WERI-Rb-1 (cell line): ENCODE results near the gene MED10.
"Not testable (repeated sequence)": the region's sequence is repeated elsewhere in the genome, so short reads cannot be mapped to it uniquely, and the experiment has no call there.

ENCODE experiments used
- DNase-seq: peaks from one replicate; pipeline ENCODE4 v3.0.0-alpha.2; 2020
- H3K27ac ChIP-seq: fragments of 250-450 bp; sonication (Bioruptor Pico); 2 replicates; pipeline ENCODE4 v1.5.1; 2020; ENCODE audit warnings: mild to moderate bottlenecking, moderate library complexity
- H3K27me3 ChIP-seq: fragments of 250-450 bp; sonication (Bioruptor Pico); 2 replicates; pipeline ENCODE4 v1.5.1; 2021; ENCODE audit warnings: mild to moderate bottlenecking, low read depth, moderate library complexity; ENCODE audit not compliant: insufficient read depth, severe bottlenecking
- H3K36me3 ChIP-seq: fragments of 250-450 bp; sonication (Bioruptor Pico); 2 replicates; pipeline ENCODE4 v1.5.1; 2020; ENCODE audit warnings: mild to moderate bottlenecking, moderate library complexity
- H3K4me3 ChIP-seq: 2 replicates; pipeline ENCODE4 v1.5.1; 2011; ENCODE audit warnings: low read depth, mild to moderate bottlenecking, control low read depth, low read length
- H3K9me3 ChIP-seq: fragments of 250-450 bp; sonication (Bioruptor Pico); 2 replicates; pipeline ENCODE4 v1.5.1; 2021; ENCODE audit warnings: mild to moderate bottlenecking, moderate library complexity; ENCODE audit not compliant: severe bottlenecking
- TF ChIP-seq, protein P1 (sequence below): IDR thresholded peaks from 2 replicates; pipeline ENCODE4 v1.5.1; 2011; ENCODE audit warnings: low read depth, mild to moderate bottlenecking, control low read depth, inconsistent platforms, low read length

The MED10 gene

DNA sequence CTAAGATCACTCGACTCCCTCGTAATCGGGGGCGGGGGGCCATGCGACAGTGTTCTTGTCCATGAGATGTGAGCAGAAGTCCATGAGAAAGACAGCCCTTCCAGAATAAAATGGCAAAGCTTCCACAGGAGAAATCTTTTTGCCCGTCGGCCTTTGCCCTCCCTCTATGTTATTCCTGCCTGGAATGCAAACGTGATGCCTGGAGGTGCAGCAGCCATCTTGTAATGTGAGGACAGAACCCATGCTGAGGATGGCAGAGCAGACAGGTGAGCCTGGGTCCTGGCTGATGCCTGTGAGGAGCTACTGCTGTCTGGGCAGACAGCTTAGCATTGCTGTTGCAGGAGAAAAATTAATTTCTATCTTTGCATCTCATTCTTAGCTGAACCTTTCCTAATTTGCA, 17.2 kb downstream of the MED10 start:
- TF ChIP-seq, protein P1, sequence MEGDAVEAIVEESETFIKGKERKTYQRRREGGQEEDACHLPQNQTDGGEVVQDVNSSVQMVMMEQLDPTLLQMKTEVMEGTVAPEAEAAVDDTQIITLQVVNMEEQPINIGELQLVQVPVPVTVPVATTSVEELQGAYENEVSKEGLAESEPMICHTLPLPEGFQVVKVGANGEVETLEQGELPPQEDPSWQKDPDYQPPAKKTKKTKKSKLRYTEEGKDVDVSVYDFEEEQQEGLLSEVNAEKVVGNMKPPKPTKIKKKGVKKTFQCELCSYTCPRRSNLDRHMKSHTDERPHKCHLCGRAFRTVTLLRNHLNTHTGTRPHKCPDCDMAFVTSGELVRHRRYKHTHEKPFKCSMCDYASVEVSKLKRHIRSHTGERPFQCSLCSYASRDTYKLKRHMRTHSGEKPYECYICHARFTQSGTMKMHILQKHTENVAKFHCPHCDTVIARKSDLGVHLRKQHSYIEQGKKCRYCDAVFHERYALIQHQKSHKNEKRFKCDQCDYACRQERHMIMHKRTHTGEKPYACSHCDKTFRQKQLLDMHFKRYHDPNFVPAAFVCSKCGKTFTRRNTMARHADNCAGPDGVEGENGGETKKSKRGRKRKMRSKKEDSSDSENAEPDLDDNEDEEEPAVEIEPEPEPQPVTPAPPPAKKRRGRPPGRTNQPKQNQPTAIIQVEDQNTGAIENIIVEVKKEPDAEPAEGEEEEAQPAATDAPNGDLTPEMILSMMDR: no peak
- Histone ChIP-seq H3K36me3 (no peaks in the 10 kb centered on the region), H3K4me3 (no peak overlapping the region), H3K27ac (no peak overlapping the region), H3K27me3 (no peaks in the 10 kb centered on the region), H3K9me3 (peaks cover 7% of the 10 kb centered on the region)
- DNase-seq: no peak

DNA sequence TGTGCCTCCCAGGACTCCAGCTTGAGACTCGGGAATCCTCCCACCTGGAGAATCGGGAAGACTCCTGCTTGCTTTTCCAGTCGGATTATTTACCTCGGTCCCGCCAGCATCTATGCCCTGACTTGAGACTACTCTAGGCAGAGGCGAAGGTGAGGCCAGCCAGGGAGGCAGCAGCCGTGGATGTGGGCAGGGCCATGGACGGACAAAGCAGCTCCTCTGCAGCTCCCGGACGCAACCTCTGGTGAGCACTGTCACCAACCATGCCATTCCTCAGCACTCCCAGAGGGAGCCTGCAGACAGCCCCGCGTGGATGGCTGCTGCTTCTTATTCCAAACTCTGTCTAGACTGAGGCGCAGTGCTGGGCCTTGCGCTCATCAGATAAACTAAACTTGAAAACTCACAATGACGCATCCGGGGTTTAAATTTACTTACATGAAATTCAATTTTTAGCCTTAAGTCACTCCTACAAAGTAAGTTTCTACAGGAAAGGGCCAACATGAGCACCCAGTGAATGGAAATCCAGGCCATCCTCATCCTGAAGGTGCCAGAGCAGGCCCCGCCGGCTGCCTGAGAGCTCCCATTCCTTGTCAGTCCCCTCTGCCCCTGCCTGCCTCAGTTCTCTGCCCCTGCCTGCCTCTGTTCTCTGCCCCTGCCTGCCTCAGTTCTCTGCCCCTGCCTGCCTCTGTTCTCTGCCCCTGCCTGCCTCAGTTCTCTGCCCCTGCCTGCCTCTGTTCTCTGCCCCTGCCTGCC, 17.8 kb downstream of the MED10 start:
- H3K4me3 ChIP-seq: no peak overlapping the region
- no peak for DNase-seq

DNA sequence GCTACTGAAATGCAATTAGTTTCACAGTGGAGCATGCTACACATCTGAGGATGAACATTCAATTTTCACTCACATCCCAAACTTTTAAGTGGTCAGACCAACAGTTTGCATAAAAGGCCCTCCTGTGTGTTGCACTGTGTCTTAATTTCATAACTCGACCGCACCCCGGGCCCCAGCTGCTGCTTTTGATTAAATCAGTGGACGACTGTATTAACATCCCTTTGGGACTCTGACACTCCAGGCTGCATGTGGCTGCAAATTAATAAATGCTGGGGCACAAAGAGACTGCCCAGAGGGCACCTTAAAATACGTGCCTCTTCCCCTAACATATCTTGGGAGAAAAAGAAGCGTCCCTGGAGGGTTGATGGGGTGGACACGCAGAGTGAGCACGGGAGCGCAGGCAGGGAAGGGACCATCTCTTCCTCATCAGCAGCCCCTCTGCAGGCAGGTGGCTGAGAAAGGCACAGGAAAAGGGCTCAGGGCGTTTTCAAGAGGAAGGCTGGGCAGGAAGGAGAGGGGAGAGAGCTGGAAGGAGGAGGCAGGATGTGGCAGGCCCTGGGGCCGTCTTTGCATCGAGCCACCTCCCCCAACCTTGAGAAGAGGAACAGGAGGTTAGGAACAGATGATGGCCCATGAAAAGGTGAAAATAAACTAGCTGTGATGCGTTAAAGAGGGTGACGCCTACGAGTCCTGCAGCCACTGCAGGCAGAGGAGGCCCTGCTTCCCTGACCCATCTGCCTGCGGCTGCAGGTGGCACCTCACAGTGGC, 18.6 kb downstream of the MED10 start:
- Histone ChIP-seq H3K4me3 (no peak overlapping the region), H3K9me3 (peaks cover 7% of the 10 kb centered on the region), H3K27me3 (peaks cover 5% of the 10 kb centered on the region), H3K27ac (no peak overlapping the region), H3K36me3 (no peaks in the 10 kb centered on the region)
- TF ChIP-seq, protein P1: no peak
- no peak for DNase-seq

More for the DNA sequence above, 17.8 kb downstream of the MED10 start:
- Histone ChIP-seq H3K27me3 (no peaks in the 10 kb centered on the region), H3K27ac (no peak overlapping the region), H3K9me3 (peaks cover 7% of the 10 kb centered on the region), H3K36me3 (no peaks in the 10 kb centered on the region)
- TF ChIP-seq, protein P1: no peak

DNA sequence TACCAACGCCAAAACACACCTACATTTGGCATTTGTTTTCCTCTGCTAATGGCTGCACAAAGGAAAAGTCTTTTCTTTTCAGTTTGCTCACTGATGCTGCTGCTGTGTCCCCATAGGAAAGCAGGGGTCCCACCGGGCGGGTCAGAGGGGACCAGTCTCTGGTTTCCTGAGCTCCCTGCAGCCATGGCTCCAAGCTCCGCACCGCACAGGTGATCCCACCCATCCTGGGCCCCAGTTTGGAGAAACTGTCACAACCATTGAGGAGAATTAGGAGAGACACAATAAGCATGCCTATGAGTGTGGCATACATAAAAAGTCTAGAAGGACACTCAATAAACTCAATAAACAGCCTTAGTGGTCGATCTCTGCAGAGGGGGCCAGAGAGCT, 19.9 kb downstream of the MED10 start:
- DNase-seq: no peak
- H3K27ac ChIP-seq: no peak overlapping the region
- H3K9me3 ChIP-seq: peaks cover 4% of the 10 kb centered on the region
- H3K36me3 ChIP-seq: no peaks in the 10 kb centered on the region
- peaks cover 13% of the 10 kb centered on the region for H3K27me3 ChIP-seq
- H3K4me3 ChIP-seq: no peak overlapping the region
- TF ChIP-seq, protein P1: no peak

DNA sequence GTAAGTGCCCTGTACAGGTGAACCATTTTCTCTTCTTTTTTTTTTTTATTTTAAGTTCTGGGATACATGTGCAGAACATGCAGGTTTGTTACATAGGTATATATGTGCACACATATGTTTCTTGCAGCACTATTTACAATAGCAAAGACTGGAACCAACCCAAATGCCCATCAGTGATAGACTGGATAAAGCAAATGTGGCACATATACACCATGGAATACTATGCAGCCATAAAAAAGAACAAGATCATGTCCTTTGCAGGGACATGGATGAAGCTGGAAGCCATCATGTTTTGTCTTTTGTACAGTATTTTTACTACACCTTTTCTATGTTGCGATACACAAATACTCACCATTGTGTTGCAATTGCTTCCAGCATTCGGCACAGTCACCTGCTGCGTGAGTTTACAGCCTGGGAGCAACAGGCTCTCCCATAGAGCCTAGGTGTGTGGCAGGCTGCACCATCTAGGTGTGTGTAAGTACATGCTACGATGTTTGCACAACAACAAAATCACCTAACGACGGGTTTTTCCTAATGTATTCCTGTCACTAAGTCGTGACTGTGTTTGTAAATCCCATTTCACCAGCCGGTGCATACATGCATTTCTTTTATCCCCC, 20.4 kb downstream of the MED10 start:
- H3K27me3 ChIP-seq: peaks cover 15% of the 10 kb centered on the region
- H3K27ac ChIP-seq, H3K36me3 ChIP-seq, H3K4me3 ChIP-seq, DNase-seq, H3K9me3 ChIP-seq: not testable (repeated sequence)

DNA sequence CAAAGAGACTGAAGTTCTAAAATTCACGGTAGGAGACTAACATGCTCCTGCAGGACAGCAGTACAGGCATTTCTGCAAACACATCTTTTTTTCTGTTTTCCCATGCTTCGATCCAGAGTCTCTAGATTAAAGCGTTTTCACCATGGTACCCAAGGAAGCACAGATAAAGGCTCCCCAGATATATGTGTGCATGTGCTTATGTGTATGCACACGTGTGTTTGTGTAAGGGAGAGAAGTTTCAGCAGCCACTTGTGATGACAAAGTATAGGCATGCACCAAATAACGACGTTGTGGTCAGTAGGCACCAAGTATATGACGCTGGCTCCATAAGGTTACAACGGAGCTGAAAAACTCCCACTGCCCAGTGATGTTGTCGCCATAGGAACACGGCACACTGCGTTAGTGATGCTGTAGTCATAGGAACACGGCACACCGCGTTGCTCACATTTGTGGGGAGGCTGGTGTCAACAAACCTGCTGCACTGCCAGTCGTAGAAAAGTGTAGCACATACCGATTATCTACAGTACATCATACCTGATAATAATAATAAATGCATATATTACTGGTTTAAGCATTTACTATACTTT, 21.7 kb downstream of the MED10 start:
- no peak overlapping the region for H3K27ac ChIP-seq
- TF ChIP-seq, protein P1: no peak
- DNase-seq: no peak
- H3K36me3 ChIP-seq: no peaks in the 10 kb centered on the region
- H3K27me3 ChIP-seq: peaks cover 23% of the 10 kb centered on the region
- H3K9me3 ChIP-seq: peaks cover 9% of the 10 kb centered on the region
- no peak overlapping the region for H3K4me3 ChIP-seq
